ENCODE measurements around the gene UNC13C.

GRCh38 chr15:54347082-54347827 is 369.0 kb downstream of the UNC13C start:
- TF ChIP-seq ZNF24 (tag by site-specific recombination; IDR thresholded peaks at IDR 0.05), result no peak
- no peak for TF ChIP-seq ZBTB11 (tag by site-specific recombination; conservative IDR thresholded peaks at IDR 0.05; ENCODE audit: low read depth)
- TF ChIP-seq ZNF214 (tag by site-specific recombination; IDR thresholded peaks at IDR 0.05; ENCODE audit: borderline replicate concordance), result no peak
- no peak for TF ChIP-seq ZFP69B (tag by site-specific recombination; IDR thresholded peaks at IDR 0.05)
- no peak for TF ChIP-seq REST (tag by site-specific recombination; IDR thresholded peaks at IDR 0.05)
- TF ChIP-seq CTCF (tag by site-specific recombination; IDR thresholded peaks at IDR 0.05), result no peak
- TF ChIP-seq ZNF747 (tag by site-specific recombination; IDR thresholded peaks at IDR 0.05), result no peak
- no peak for TF ChIP-seq ZNF830 (tag by site-specific recombination; IDR thresholded peaks at IDR 0.05; ENCODE audit: low read depth)
- no peak for TF ChIP-seq ZNF148 (tag by site-specific recombination; IDR thresholded peaks at IDR 0.05; ENCODE audit: borderline replicate concordance)

Data from HEK293 (cell line).